Brain pericyte (primary cell): ENCODE data around the gene CYP2F1.
"Not testable (repeated sequence)": the region's sequence is repeated elsewhere in the genome, so short reads cannot be mapped to it uniquely, and the experiment has no call there.

Experiments
- DNase-seq: peaks from one replicate; pipeline ENCODE4 v3.0.0-alpha.2; 2012; ENCODE audit warnings: low read depth, low spot score

CYP2F1 gene

GRCh38 chr19:41127362-41127761 lies 13.1 kb downstream of the CYP2F1 start:
- DNase-seq: not testable (repeated sequence)

GRCh38 chr19:41127801-41128300 lies 13.6 kb downstream of the CYP2F1 start:
- peak; percentile 47 for DNase-seq

- no peak for DNase-seq
These were observed 14.5 kb downstream of the CYP2F1 start for GRCh38 chr19:41128692-41129091.

DNA sequence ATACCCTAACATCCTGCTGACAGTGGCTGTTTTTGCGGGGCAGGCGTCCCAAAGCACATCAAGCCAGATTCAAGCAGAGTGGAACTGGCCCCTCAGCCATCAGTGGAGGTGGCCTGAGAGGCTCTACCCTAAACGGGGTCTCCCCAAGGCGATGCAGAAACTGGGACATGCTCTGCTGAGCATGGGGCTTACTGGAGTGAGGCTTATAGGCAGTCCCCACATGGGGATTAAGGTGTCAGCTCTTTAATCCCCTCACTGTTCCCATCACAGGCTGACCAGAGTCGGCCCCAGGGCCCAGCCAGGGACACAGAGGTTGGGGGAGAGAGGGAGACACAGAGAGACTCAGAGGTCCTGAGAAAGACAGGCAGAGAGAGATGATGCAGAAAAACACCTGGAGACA lies 17.0 kb downstream of the CYP2F1 start:
- no peak for DNase-seq

DNA sequence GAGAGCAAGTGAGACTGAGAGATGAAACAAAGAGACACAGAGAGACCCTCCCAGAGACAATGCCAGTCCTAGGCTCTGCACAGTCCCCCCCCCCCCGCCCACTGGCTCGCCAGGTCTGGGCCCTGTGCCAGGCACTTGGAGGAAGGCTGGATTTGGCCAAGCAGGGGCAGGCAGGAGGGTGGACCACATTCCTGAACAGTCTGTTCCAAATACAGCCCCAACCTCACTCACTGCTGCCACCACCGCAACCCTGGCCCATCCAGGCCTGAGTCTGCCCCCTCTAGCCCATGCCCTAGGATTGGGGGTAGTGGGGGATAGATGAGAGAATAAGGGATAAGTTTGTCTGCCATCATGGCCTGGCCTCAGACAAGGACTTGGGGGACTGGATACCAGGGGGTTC lies 19.0 kb downstream of the CYP2F1 start:
- DNase-seq: no peak

DNA sequence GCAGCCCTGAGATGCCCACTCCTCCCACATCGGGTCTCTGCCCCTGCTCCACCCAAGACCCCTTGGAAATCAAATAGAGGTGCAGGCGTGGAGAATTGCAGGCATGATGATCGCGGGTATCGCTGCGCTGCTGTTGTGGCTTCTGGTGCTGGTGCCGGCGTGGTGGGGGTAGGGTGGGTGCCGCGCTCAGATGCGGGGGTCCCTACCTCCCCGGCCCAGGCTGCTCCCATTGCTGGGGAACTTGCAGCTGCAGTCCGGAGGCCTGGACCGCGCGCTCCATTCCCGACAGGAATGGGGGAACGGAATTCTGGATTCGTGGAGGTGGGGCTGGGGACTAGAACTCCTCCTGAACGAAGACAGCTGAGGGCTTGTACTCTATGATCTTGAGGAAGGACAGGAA lies 20.4 kb downstream of the CYP2F1 start:
- no peak for DNase-seq

DNA sequence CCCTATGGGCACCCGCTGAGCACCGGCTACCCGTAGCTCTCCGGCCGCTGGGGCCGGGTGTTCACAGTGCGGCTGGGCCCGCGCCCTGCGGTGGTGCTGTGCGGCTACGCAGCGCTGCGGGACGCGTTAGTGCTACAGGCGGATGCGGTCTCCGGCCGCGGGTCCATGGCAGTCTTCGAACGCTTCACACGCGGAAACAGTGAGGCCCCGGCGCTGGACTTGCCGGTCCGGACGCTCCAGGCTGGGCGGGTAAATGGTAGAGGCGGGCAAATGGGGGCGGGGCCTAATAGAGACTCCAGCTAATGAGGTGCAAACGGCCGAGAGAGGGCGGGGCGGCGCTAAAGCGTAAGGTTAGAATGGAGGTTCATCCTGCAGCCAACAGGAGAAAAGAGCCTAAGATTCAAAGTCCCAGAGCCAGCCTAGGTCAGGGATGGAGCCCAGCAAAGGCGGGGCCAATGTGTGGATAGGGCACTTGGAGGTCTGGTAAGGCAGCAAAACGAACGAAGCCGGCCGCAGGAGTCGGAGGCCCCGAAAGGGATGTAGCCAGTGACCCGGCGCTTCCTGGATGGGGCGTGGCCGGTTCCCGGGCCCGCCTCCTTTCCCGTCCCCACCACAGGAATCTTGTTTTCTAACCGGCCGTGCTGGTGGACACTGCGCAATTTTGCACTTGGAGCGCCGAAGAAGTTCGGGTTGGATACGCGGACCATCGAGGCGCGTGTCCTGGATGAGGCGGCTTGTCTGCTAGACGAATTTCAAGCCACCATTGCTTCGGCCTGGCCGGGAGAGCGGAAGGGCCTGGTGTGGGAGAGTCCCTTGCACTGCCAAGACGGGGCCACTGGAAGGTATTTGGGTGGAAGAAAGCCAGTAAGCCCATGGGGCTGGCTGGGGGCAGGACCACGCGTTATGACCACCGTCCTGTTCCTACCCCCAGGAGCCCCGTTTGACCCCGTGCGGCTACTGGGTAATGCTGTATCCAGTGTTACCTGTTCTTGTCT lies 21.5 kb downstream of the CYP2F1 start:
- not testable (repeated sequence) for DNase-seq

DNA sequence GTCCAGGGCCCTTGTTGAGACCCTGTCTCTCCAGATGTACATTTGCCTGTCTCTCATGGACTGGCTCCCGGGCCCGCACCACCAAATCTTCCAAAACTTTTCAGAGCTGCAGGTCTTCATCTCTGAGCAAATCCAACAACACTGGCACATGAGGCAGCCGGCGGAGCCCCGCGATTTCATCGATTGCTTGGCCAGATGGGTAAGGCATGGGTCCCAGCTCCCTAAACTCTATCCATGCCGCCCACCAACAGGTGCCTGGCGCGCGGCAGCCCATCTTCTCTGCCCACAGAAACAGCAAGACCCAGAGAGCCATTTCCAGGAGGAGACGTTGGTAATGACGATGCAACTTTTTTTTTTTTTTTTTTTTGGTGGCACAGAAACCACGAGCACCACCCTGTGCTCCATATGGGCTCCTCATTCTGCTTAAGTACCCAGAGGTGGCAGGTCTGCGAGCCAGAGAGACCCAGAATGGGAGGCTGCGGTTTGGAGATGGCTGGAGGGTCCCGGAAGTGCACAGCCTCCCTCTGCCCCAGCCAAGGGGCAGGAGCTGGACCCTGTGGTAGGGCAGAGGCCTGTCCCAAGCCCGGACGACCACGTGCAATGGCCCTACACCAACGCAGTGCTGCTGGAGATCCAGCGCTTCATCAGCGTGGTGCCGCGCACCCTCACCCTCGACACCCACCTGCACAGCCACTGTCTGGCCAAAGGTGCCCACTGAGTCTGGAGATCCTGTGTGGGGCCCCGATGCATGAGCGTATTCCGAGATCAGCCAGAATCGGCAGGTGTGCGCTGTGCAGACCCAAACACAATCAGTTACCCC lies 22.6 kb downstream of the CYP2F1 start:
- DNase-seq: no peak

DNA sequence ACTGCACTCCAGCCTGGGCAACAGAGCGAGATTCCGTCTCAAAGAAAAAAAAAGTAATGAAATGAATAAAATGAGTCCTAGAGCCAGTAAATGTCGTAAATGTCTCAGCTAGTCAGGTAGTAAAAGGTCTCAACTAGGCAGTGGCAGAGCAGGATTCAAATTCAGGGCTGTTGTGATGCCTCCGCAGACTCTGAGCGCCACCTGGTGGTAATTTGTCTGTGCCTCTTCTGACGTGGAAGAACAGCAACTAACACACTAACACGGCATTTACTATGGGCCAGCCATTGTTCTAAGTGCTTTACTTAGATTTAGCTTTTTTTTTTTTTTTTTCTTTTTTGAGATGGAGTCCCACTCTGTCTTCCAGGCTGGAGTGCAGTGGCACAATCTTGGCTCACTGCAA lies 30.2 kb downstream of the CYP2F1 start:
- no peak for DNase-seq

- DNase-seq: no peak
These were observed 35.6 kb downstream of the CYP2F1 start for GRCh38 chr19:41149831-41150230.

- not testable (repeated sequence) for DNase-seq
These were observed 36.8 kb downstream of the CYP2F1 start for GRCh38 chr19:41150986-41151385.

GRCh38 chr19:41154060-41154459 lies 39.8 kb downstream of the CYP2F1 start:
- DNase-seq: no peak

DNA sequence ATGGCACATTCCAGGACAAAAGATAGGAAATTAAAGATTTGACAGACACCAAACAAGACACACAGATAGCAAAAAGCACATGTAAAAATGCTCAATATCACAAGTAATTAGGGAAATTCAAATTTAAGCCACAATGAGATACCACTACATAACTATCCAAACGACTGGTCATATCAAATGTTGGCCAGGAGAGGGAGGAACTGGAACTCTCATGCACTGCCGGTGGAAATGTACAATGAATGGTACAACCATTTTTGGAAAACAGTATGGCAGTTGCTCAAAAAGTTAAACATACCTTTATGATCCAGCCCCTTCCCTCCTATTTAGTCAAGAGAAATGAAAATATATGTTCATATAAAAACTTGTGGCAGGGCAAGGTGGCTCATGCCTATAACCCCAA lies 42.0 kb downstream of the CYP2F1 start:
- DNase-seq: no peak

- DNase-seq: no peak
These were observed 45.6 kb downstream of the CYP2F1 start for GRCh38 chr19:41159881-41160280.

DNA sequence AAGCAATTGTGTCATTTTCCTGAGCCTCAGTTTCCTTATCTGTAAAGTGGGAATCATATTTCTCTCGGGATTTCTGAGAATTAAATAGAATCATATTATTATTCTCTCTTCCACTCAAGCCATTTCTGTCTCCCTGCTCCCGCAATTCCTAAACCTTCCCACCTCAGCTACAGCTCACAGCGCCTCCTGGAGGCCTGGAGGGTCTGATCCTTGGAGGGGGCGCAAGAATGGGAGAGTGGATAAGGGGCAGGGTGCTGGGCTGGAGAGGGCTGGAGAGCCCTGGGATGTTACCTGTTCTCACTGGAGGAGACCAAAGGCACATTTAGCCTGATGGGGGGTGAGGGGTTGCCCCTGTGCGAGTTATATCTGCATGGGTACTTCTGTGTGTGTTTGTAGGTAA lies 47.7 kb downstream of the CYP2F1 start:
- no peak for DNase-seq

GRCh38 chr19:41166944-41167804 lies 52.9 kb downstream of the CYP2F1 start:
- DNase-seq: no peak

- DNase-seq: no peak
These were observed 58.3 kb downstream of the CYP2F1 start for GRCh38 chr19:41172297-41173164.

DNA sequence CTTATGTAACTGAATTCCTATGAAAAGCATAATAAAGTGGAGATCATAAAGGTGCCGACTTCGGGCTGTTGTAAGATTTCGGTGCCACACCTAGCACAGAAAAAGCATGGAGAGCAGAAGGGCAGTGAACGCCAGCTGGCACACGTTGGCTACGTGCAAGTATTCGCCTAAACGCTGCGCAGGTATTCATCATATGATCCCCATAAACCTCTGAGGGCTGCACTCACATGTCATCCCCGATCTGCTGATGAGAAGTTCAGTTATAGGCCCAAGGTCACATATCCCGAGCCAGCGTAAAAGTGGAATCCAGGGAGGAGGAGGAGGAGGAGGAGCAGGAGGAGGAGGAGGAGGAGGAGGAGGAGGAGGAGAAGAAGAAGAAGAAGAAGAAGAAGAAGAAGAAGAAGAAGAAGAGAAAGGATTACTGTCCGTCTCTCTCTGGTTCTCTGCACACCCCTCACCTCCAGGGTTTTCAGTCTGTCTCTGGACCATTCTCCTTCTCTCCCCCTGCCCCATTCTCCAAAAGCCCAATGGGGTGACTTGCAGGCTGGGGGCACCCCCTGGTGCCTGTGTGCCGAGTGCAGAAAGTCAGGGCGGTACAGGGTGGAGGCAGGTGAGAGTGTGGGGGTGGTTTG lies 60.2 kb downstream of the CYP2F1 start:
- DNase-seq: no peak

DNA sequence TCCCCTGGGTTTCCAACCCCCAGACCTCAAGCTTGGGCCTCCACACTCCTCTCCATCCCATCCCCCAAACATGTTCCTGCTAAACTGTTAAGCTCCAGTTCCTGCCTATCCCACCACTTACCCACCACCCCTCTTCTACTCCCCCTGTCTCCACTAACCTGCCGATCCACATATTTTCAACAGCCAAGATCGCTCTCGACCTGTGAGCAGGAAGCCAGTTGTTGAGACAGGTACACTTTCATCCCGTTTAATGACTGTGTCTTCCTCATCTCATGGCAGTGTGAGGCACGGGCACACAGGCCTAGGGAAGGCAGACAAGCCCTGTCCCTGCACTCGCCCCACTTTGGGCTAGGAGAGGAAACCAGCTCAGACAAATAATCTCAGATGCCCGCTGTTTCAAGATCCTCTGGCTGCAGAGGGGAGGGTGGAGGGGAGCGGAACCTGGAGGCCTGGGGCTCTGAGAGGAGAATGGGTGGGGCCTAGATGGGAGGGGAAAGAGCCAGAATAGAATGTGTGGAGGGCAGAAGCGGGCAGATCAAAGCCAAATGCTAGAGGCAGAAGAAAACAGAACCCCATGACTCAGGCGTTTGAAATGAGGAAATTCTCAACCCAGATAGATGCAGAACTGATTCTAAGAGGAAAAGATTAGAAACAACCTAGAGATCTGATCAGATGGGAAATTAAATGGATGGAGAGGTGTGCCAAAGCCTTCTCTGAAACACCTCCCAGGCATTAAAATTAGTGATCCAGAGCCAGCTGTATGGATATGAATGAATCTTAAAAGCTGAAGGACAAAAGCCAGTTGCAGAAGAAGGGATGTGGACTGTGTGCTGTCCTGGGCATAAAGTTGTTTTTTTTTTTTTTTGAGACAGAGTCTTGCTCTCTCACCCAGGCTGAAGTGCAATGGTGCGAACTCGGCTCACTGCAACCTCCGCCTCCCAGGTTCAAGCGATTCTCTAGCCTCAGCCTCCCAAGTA lies 61.9 kb downstream of the CYP2F1 start:
- no peak for DNase-seq
